ENCODE data around the gene KHDC1L.

- TF ChIP-seq CTCF (IDR thresholded peaks at IDR 0.05) (no peak), POLR2A (IDR thresholded peaks at IDR 0.05) (no peak)
These were observed 45.1 kb downstream of the KHDC1L start for GRCh38 chr6:73180076-73180738.
